ENCODE data around the gene TMEM63B. TPM values are rescaled to one million over a fixed set of nuclear protein-coding genes. Genes with fewer than 3 reads are reported as not detected.
A peak's percentile ranks its signal among the peaks of the same experiment; 100 is the strongest.

The TMEM63B gene
- total and polyA plus RNA-seq, 9 of the 15 experiments (the other 6 are each of a cell fraction or from before 2014, with no cell fraction given): 0.14 to 39.4 (median 14.4) TPM

GRCh38 chr6:44129841-44130322 lies 2.5 kb downstream of the TMEM63B start (continued):
- TF ChIP-seq HDGF (IDR thresholded peaks at IDR 0.05): peak; percentile 99
- TF ChIP-seq ZNF57 (CRISPR knock-in tag; IDR thresholded peaks at IDR 0.05): no peak
- no peak for TF ChIP-seq STAT5B (CRISPR knock-in tag; IDR thresholded peaks at IDR 0.05)
- TF ChIP-seq POLR2AphosphoS5 (IDR thresholded peaks at IDR 0.05; ENCODE audit: control insufficient read depth, insufficient read depth, low read depth, low read length): peak; percentile 82; the same call in 1 of the 2 replicates
- no peak; the same call in 1 of the 2 replicates for TF ChIP-seq HSF4 (CRISPR knock-in tag; IDR thresholded peaks at IDR 0.05; ENCODE audit: borderline replicate concordance)
- TF ChIP-seq SMAD1 (IDR thresholded peaks at IDR 0.05; ENCODE audit: low read depth, low read length, partially characterized antibody): no peak
- no peak for TF ChIP-seq POLR3A (IDR thresholded peaks at IDR 0.05; ENCODE audit: borderline replicate concordance, extremely low read depth, insufficient read depth, insufficient read length)
- TF ChIP-seq ZNF75A (CRISPR knock-in tag; IDR thresholded peaks at IDR 0.05): no peak
- TF ChIP-seq ARID3B (CRISPR knock-in tag; IDR thresholded peaks at IDR 0.05; ENCODE audit: borderline replicate concordance): no peak
- peak; percentile 61; the same call in 1 of the 2 replicates for TF ChIP-seq MAFG (tag; conservative IDR thresholded peaks at IDR 0.05)
- peak; percentile 98 for TF ChIP-seq CHD4 (IDR thresholded peaks at IDR 0.05; ENCODE audit: insufficient read depth, insufficient replicate concordance, low read depth, low read length, poor library complexity, severe bottlenecking)
- 0 out of 2 replicates have a peak, but pooled peaks have one; percentile 19 for TF ChIP-seq SIN3B (IDR thresholded peaks at IDR 0.05; ENCODE audit: low read depth)
- no peak for TF ChIP-seq ZNF668 (CRISPR knock-in tag; IDR thresholded peaks at IDR 0.05)
- peak; percentile 8; the same call in 1 of the 2 replicates for TF ChIP-seq ZNF384 (IDR thresholded peaks at IDR 0.05; ENCODE audit: low read depth, low read length)
- TF ChIP-seq ZNF175 (CRISPR knock-in tag; IDR thresholded peaks at IDR 0.05; ENCODE audit: low read depth): no peak
- no peak for TF ChIP-seq NFXL1 (CRISPR knock-in tag; IDR thresholded peaks at IDR 0.05)
- TF ChIP-seq NBN (IDR thresholded peaks at IDR 0.05; ENCODE audit: low read depth): peak; percentile 88
- TF ChIP-seq ETS2 (tag; IDR thresholded peaks at IDR 0.05; ENCODE audit: borderline replicate concordance, poor library complexity, severe bottlenecking): no peak
- peak in 1 of 3 experiments; percentile 15; a peak in 2 of 6 replicates for TF ChIP-seq CTCF (IDR thresholded peaks at IDR 0.05 in 2 of 3, conservative IDR thresholded peaks at IDR 0.05 in 1 of 3; ENCODE audit: insufficient read depth in 2 of 3, low read depth in 1 of 3, low read length in 3 of 3)
- no peak for TF ChIP-seq ZNF121 (CRISPR knock-in tag; conservative IDR thresholded peaks at IDR 0.05)
- peak; percentile 47 for TF ChIP-seq ASH1L (IDR thresholded peaks at IDR 0.05; ENCODE audit: borderline replicate concordance, low read depth, partially characterized antibody)
- no peak for TF ChIP-seq CBX8 (IDR thresholded peaks at IDR 0.05; ENCODE audit: borderline replicate concordance, extremely low read depth, low read depth, low read length, poor library complexity, severe bottlenecking)
- peak; percentile 61 for TF ChIP-seq DACH1 (IDR thresholded peaks at IDR 0.05; ENCODE audit: partially characterized antibody)
- TF ChIP-seq GTF2E2 (tag; IDR thresholded peaks at IDR 0.05): no peak; the same call in 1 of the 2 replicates
